HG03097 (cell line): Measurements from ENCODE around the gene NPY1R.

Experiments
- ATAC-seq: cut with Tn5 transposase; IDR thresholded peaks from one replicate; pipeline ENCODE4 v1.9.1; 2021; ENCODE audit not compliant: unreplicated experiment, low FRiP score

The NPY1R gene

DNA sequence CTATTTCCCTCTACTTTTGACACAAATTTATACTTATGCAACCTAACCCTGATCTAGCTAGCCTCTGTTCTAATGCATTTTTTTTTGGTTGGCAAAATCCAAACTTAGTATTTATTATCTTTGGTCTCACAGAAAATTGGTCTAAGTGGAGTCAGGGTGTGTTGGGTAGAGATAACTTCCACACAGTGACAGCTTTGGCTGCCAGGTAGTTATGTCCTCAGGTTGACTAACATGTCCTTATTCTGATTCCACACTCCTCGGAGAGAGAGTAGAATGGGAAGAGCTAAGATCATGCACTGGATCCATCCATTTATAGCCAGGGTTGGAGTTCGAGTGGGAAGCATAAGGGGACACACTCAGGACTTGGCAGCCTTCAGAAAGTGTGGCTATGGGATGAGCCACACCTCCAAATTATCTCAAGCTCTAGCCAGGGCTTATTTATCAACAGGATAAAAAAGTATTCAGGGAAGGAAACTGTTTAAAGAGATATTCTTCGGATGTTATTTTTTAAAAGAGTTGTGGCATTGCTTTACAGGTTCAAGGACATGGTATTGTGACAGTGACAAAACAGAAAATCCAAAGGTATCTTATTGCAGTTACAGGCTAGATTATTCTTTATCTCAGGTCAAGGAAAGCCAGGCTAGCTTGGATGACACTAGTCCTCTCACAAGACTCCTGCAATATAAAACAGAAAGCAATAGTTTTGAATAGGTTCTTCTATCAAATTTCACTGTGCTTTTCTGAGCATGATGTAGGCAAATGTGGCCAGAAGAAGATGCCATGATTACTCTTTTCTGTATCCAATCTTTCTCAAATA, 51.5 kb downstream of the NPY1R start:
- ATAC-seq, result no peak

DNA sequence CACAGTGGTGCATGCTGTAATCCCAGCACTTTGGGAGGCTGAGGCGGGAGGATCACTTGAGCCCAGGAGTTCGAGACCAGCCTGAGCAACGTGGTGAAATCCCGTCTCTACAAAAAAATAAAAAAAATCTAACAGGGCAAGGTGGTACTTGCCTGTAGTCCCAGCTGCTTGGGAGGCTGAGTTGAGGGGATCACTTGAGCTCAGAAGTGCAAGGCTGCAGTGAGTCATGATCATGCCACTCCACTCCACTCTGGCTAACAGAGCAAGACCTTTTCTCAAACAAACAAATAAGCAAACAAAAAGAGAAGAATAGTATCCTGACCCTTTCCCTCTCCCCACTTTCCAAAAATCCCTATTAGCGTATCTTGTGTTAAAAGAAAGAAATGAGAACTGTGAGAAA, 52.7 kb downstream of the NPY1R start:
- no peak for ATAC-seq

DNA sequence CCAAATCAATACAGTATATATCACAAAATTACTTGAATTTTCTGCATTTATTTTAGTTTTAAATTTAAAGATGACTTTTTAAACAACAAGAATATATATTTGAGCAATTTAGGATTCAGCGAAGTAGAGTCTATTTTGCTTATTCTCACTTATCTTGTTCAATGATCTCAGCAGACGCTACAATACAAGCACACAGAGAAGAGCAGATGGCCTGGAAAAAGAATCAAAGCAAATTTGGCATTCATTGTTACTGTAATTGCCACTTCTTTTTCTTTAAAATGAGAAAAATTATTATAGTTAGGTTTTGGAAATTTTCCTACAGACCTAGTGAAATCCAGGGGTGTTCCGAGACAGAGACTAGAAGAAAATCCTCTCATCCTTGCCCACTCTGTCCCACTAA, 57.5 kb downstream of the NPY1R start:
- ATAC-seq, result no peak
